Measurements from ENCODE around the gene LUM.

GRCh38 chr12:91113621-91114020, 2.3 kb upstream of the LUM start:
- TF ChIP-seq CTCF (IDR thresholded peaks at IDR 0.05) (no peak), EZH2phosphoT487 (IDR thresholded peaks at IDR 0.05) (no peak)

All from neural progenitor cell (in vitro differentiated cells).